ENCODE data around the gene GSTA3.
"Not testable (repeated sequence)": the region's sequence is repeated elsewhere in the genome, so short reads cannot be mapped to it uniquely, and the experiment has no call there.

The GSTA3 gene

GRCh38 chr6:52937908-52938307 lies 28.4 kb upstream of the GSTA3 start:
- Histone ChIP-seq H3K36me3 (ENCODE audit: insufficient read depth, insufficient read length, low read length) (no peaks in the 10 kb centered on the region), H3K4me1 (ENCODE audit: insufficient read depth, insufficient read length) (peaks cover 2% of the 10 kb centered on the region), H3K9ac (ENCODE audit: insufficient read length, low read depth) (no peak overlapping the region), H3K4me3 (ENCODE audit: insufficient read length, low read depth) (no peak overlapping the region), H3K27me3 (ENCODE audit: insufficient read depth, insufficient read length) (no peaks in the 10 kb centered on the region), H3K9me3 (ENCODE audit: insufficient read depth, low read length) (no peaks in the 10 kb centered on the region)
- TF ChIP-seq ZNF274 (IDR thresholded peaks at IDR 0.05; ENCODE audit: low read depth, low read length) (no peak), SUZ12 (IDR thresholded peaks at IDR 0.05; ENCODE audit: extremely low read depth, insufficient read depth, insufficient read length) (no peak), YY1 (IDR thresholded peaks at IDR 0.05; ENCODE audit: insufficient read depth, insufficient read length) (no peak)
- no peak for DNase-seq (ENCODE audit: low read depth, low spot score)

- DNase-seq (ENCODE audit: low read depth, low spot score) = no peak
- no peak for TF ChIP-seq ZNF274 (IDR thresholded peaks at IDR 0.05; ENCODE audit: low read depth, low read length)
- Histone ChIP-seq H3K4me3 (ENCODE audit: insufficient read length, low read depth) (no peak overlapping the region), H3K36me3 (ENCODE audit: insufficient read depth, insufficient read length, low read length) (no peaks in the 10 kb centered on the region), H3K9ac (ENCODE audit: insufficient read length, low read depth) (no peak overlapping the region), H3K9me3 (ENCODE audit: insufficient read depth, low read length) (peaks cover 17% of the 10 kb centered on the region; the same call in 1 of the 2 replicates), H3K27me3 (ENCODE audit: insufficient read depth, insufficient read length) (no peaks in the 10 kb centered on the region), H3K4me1 (ENCODE audit: insufficient read depth, insufficient read length) (no peaks in the 10 kb centered on the region)
These were observed 24.3 kb upstream of the GSTA3 start for GRCh38 chr6:52933778-52934177.

DNA sequence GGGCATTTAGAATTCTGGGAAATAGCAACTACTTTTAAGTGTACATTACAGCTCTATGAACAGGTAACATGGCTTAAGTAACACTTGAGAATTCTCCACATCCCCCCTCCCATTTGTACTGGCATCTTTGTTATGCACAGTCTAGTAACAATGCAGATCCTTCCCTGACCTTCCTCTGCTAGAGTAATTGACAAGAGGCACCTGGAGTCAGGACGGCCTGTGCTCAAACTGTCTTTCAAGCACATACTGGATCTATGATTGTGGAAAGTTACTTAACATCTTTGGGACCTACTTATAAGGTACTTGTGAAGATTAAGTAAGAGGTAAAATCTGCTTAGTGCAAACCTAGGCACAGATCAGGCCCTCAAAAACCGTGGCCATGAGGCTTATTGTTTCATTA lies 21.9 kb upstream of the GSTA3 start:
- H3K4me3 ChIP-seq (ENCODE audit: insufficient read length, low read depth) = no peak overlapping the region
- H3K4me1 ChIP-seq (ENCODE audit: insufficient read depth, insufficient read length) = no peaks in the 10 kb centered on the region
- H3K27me3 ChIP-seq (ENCODE audit: insufficient read depth, insufficient read length) = no peaks in the 10 kb centered on the region
- H3K9me3 ChIP-seq (ENCODE audit: insufficient read depth, low read length) = peaks cover 17% of the 10 kb centered on the region; the same call in 1 of the 2 replicates
- TF ChIP-seq ZNF274 (IDR thresholded peaks at IDR 0.05; ENCODE audit: low read depth, low read length) (no peak), YY1 (IDR thresholded peaks at IDR 0.05; ENCODE audit: insufficient read depth, insufficient read length) (no peak)
- peak; percentile 32 for DNase-seq (ENCODE audit: low read depth, low spot score)
- H3K36me3 ChIP-seq (ENCODE audit: insufficient read depth, insufficient read length, low read length) = no peaks in the 10 kb centered on the region
- no peak overlapping the region for H3K9ac ChIP-seq (ENCODE audit: insufficient read length, low read depth)

DNA sequence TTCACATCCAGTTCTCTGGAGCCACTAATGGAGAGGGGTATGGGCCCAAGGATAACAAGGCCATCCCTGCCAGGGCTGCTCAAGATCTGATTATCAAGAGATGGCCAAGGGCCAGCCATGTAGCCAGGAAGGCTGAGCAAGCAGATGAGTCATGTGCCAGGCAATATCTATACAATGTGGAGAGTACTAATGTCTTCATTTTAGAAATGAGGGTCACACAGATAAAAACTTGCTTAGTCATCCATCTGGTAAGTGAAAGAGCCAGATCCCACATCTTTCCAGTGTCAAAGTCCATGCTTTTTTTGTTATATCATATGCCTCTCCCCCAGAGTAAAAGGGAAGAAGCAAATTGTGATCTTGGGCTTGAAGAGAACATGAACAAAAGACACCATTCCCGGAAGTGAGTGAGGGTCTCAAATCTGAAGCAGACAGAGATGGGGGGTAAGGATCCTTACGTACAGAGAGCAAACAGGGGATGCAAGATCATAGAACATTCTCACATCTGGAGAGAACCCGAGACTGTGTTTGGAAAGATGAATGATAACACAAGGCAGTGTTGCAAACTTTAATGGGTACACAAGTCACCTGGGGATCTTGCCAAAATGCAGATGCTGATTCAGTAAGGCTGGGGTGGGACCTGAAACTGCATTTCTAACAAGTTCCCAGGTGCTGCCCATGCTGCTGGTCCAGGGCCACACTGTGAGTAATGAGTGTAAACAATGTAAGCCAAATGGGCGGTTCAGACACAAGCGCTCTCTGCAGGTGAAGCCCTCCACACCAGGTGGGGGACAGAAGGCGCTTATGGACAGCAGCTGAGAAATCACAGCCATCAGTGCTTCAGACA lies 20.0 kb upstream of the GSTA3 start:
- Histone ChIP-seq H3K27me3 (ENCODE audit: insufficient read depth, insufficient read length) (no peaks in the 10 kb centered on the region), H3K36me3 (ENCODE audit: insufficient read depth, insufficient read length, low read length) (no peaks in the 10 kb centered on the region), H3K9ac (ENCODE audit: insufficient read length, low read depth) (no peak overlapping the region), H3K4me1 (ENCODE audit: insufficient read depth, insufficient read length) (no peaks in the 10 kb centered on the region), H3K9me3 (ENCODE audit: insufficient read depth, low read length) (peaks cover 17% of the 10 kb centered on the region; the same call in 1 of the 2 replicates), H3K4me3 (ENCODE audit: insufficient read length, low read depth) (no peak overlapping the region)
- no peak for DNase-seq (ENCODE audit: low read depth, low spot score)
- TF ChIP-seq YY1 (IDR thresholded peaks at IDR 0.05; ENCODE audit: insufficient read depth, insufficient read length) (no peak), ZNF274 (IDR thresholded peaks at IDR 0.05; ENCODE audit: low read depth, low read length) (no peak), SUZ12 (IDR thresholded peaks at IDR 0.05; ENCODE audit: extremely low read depth, insufficient read depth, insufficient read length) (no peak)

DNA sequence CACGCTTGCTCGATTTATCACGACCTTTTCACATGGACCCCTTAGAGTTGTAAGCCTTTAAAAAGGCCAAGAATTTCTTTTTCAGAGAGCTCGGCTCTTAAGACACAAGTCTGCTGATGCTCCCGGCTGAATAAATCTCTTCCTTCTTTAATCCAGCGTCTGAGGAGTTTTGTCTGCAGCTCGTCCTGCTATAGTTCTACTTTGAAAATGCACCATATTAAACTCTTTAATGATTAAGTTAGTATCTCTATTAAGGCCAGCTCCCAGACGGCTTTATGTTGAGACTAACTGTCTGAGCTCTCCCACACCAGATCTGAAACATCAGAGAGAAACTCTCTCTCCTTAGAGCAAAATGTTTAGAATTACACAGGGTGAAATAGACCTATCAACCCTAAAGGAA lies 18.0 kb upstream of the GSTA3 start:
- no peaks in the 10 kb centered on the region for H3K27me3 ChIP-seq (ENCODE audit: insufficient read depth, insufficient read length)
- H3K36me3 ChIP-seq (ENCODE audit: insufficient read depth, insufficient read length, low read length) = no peaks in the 10 kb centered on the region
- H3K9me3 ChIP-seq (ENCODE audit: insufficient read depth, low read length) = peaks cover 17% of the 10 kb centered on the region; the same call in 1 of the 2 replicates
- no peak for DNase-seq (ENCODE audit: low read depth, low spot score)
- TF ChIP-seq YY1 (IDR thresholded peaks at IDR 0.05; ENCODE audit: insufficient read depth, insufficient read length) (no peak), ZNF274 (IDR thresholded peaks at IDR 0.05; ENCODE audit: low read depth, low read length) (no peak), SUZ12 (IDR thresholded peaks at IDR 0.05; ENCODE audit: extremely low read depth, insufficient read depth, insufficient read length) (no peak)
- no peak overlapping the region for H3K4me3 ChIP-seq (ENCODE audit: insufficient read length, low read depth)
- H3K9ac ChIP-seq (ENCODE audit: insufficient read length, low read depth) = no peak overlapping the region
- H3K4me1 ChIP-seq (ENCODE audit: insufficient read depth, insufficient read length) = no peaks in the 10 kb centered on the region

DNA sequence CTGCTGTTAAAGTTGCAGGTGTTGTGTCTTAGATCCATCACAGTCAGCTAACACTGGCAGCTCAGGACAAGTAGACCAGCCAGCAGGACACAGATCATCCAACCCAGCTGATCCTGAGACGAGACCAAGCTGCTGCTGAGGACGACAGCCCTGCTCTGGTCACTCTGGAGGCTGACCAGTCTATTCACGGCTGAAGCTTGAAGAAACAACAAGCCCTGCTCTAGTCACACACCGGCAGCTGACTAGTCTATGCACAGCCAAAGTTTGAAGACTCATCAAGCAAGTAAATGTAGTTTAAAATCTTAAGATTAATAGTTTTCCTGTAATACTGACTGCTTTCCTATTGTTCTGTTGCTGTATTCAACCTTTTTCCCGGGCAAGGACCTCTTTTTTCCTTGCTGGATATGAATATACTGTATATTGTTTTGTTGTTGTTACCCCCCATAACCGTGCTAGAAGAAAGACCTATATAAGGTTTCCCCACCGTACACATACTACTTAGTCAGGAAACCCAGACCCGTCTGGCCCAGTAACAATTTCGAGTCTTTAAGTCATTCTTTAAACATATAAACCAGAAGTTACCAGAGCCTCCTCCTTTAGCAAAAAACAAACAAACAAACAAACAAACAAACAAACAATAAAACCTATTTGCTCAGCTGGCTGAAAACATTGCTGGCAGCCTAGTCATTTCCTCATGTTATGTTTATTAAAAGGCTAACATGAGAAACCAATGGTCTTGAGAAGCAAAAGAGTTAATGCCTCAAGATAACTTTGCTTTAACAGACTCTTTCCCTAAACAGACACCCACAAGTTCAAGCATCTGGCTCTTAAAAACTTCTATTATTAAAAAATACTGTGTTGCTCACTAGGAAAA lies 16.7 kb upstream of the GSTA3 start:
- Histone ChIP-seq H3K36me3 (ENCODE audit: insufficient read depth, insufficient read length, low read length) (no peaks in the 10 kb centered on the region), H3K27me3 (ENCODE audit: insufficient read depth, insufficient read length) (no peaks in the 10 kb centered on the region), H3K9me3 (ENCODE audit: insufficient read depth, low read length) (peaks cover 17% of the 10 kb centered on the region; the same call in 1 of the 2 replicates), H3K4me1 (ENCODE audit: insufficient read depth, insufficient read length) (no peaks in the 10 kb centered on the region), H3K9ac (ENCODE audit: insufficient read length, low read depth) (no peak overlapping the region), H3K4me3 (ENCODE audit: insufficient read length, low read depth) (no peak overlapping the region)
- DNase-seq (ENCODE audit: low read depth, low spot score) = no peak
- TF ChIP-seq ZNF274 (IDR thresholded peaks at IDR 0.05; ENCODE audit: low read depth, low read length) (no peak), YY1 (IDR thresholded peaks at IDR 0.05; ENCODE audit: insufficient read depth, insufficient read length) (no peak), SUZ12 (IDR thresholded peaks at IDR 0.05; ENCODE audit: extremely low read depth, insufficient read depth, insufficient read length) (no peak)

DNA sequence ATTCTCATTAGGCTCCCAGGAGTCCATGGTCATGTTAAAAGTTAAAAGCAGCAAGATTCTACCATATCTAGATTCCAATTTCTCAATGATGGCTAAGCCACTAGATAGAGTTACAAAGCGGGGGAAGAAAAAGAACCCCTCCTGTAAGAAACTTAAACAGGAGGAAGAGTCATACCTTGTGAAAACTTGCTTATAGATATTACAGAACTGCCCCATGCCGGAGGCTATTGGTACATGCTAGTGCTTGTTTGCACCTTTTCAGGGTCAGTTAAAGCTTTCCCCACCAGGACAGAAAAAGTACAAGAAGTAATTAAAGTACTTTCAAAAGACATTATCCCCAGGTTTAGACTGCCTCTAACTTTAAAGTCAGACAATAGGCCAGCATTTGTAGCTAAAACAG lies 15.5 kb upstream of the GSTA3 start:
- H3K27me3 ChIP-seq (ENCODE audit: insufficient read depth, insufficient read length) = no peaks in the 10 kb centered on the region
- DNase-seq (ENCODE audit: low read depth, low spot score) = no peak
- H3K9me3 ChIP-seq (ENCODE audit: insufficient read depth, low read length) = peaks cover 11% of the 10 kb centered on the region; the same call in 1 of the 2 replicates
- H3K36me3 ChIP-seq (ENCODE audit: insufficient read depth, insufficient read length, low read length) = no peaks in the 10 kb centered on the region
- no peaks in the 10 kb centered on the region for H3K4me1 ChIP-seq (ENCODE audit: insufficient read depth, insufficient read length)
- no peak overlapping the region for H3K4me3 ChIP-seq (ENCODE audit: insufficient read length, low read depth)
- no peak overlapping the region for H3K9ac ChIP-seq (ENCODE audit: insufficient read length, low read depth)
- TF ChIP-seq SUZ12 (IDR thresholded peaks at IDR 0.05; ENCODE audit: extremely low read depth, insufficient read depth, insufficient read length) = no peak

DNA sequence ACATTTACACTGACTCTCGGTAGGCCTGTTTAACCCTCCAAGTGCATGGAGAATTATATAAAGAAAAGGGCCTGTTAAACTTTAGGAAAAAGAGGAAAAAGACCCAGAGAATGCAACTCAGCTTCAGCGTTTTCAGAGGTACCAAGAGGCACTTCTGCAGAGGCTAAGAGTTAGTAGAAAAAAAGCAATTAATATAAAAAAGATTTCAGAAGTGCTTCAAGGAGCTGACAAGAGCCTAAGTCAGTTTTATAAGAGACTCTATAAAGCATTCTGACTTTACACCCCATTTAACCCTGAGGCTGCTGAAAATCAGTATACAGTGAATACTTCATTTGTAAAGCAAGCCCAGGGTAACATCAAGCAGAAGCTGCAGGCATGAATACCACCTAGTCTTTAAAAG lies 14.2 kb upstream of the GSTA3 start:
- not testable (repeated sequence) for H3K36me3 ChIP-seq (ENCODE audit: insufficient read depth, insufficient read length, low read length); H3K4me3 ChIP-seq (ENCODE audit: insufficient read length, low read depth); DNase-seq (ENCODE audit: low read depth, low spot score); H3K27me3 ChIP-seq (ENCODE audit: insufficient read depth, insufficient read length); H3K4me1 ChIP-seq (ENCODE audit: insufficient read depth, insufficient read length); H3K9ac ChIP-seq (ENCODE audit: insufficient read length, low read depth); H3K9me3 ChIP-seq (ENCODE audit: insufficient read depth, low read length)
